Retinal pigment epithelial cell (primary cell): ENCODE results near the gene RRP1.

Source experiments
- DNase-seq: peaks from one replicate; pipeline ENCODE4 v3.0.0-alpha.2; 2010; ENCODE audit warnings: low read depth
- H3K4me3 ChIP-seq: 2 replicates; pipeline ENCODE4 v1.5.1; 2011; ENCODE audit warnings: mild to moderate bottlenecking, low read length, control low read depth, moderate library complexity
- CTCF ChIP-seq: conservative IDR thresholded peaks from 2 replicates; pipeline ENCODE4 v1.5.1; 2011; ENCODE audit warnings: low read depth, low read length, control low read depth, inconsistent platforms

Gene RRP1

GRCh38 chr21:43753439-43753799 lies 36.0 kb upstream of the RRP1 start:
- TF ChIP-seq CTCF: no peak
- DNase-seq: no peak
- H3K4me3 ChIP-seq: no peak overlapping the region

GRCh38 chr21:43754948-43755781 lies 34.2 kb upstream of the RRP1 start:
- no peak for DNase-seq
- TF ChIP-seq CTCF: no peak
- no peak overlapping the region for H3K4me3 ChIP-seq

- no peak for DNase-seq
- no peak for TF ChIP-seq CTCF
- H3K4me3 ChIP-seq: no peak overlapping the region
These were observed 33.4 kb upstream of the RRP1 start for GRCh38 chr21:43755820-43756594.

- TF ChIP-seq CTCF: no peak
- no peak for DNase-seq
- no peak overlapping the region for H3K4me3 ChIP-seq
These were observed 31.8 kb upstream of the RRP1 start for GRCh38 chr21:43757601-43758000.

GRCh38 chr21:43758111-43758641 lies 31.2 kb upstream of the RRP1 start:
- no peak for TF ChIP-seq CTCF
- DNase-seq: no peak
- H3K4me3 ChIP-seq: no peak overlapping the region

- TF ChIP-seq CTCF: no peak
- no peak overlapping the region for H3K4me3 ChIP-seq
- DNase-seq: no peak
These were observed 30.6 kb upstream of the RRP1 start for GRCh38 chr21:43758811-43759210.

- H3K4me3 ChIP-seq: no peak overlapping the region
- no peak for TF ChIP-seq CTCF
- DNase-seq: no peak
These were observed 29.7 kb upstream of the RRP1 start for GRCh38 chr21:43759651-43760050.
